Gastrocnemius medialis (tissue), 4 donors: ENCODE measurements around the gene ZNF407. TPM values are rescaled to one million over a fixed set of nuclear protein-coding genes. Genes with fewer than 3 reads are reported as not detected.

Experiments
- ATAC-seq, 2 donors: fragments of 150-250 bp; one replicate each; pipeline ENCODE4 v1.9.1; 2016
- DNase-seq, 2 donors: peaks; one replicate each; pipeline ENCODE4 v3.0.0-alpha.2; 2019
- H3K27ac ChIP-seq, 4 donors: fragments of 200-600 bp; sonication (generic); 1 replicate in 1 of 4; 2 replicates in 3 of 4; pipeline ENCODE4 v1.5.1; 2016 to 2018; ENCODE audit warnings: mild to moderate bottlenecking in 2 of 4, moderate library complexity in 1 of 4
- H3K27me3 ChIP-seq, 3 donors: fragments of 200-600 bp; sonication (generic) in 2 of 3; 1 replicate in 1 of 3; 2 replicates in 2 of 3; pipeline versions ENCODE4 v1.5.1 to v1.6.0; 2016 to 2019; ENCODE audit warnings: mild to moderate bottlenecking in 1 of 3, moderate library complexity in 1 of 3
- H3K36me3 ChIP-seq, 2 donors: fragments of 200-600 bp; sonication (generic) in 1 of 2; one replicate each; pipeline ENCODE4 v1.5.1; 2017 to 2018
- H3K4me1 ChIP-seq, 2 donors: fragments of 200-600 bp; sonication (generic) in 1 of 2; one replicate each; pipeline ENCODE4 v1.5.1; 2016 to 2017; ENCODE audit warnings: mild to moderate bottlenecking in 2 of 2
- H3K4me3 ChIP-seq, 4 donors: fragments of 200-600 bp; sonication (generic) in 3 of 4; 1 replicate in 1 of 4; 2 replicates in 3 of 4; pipeline ENCODE4 v1.5.1; 2016 to 2019; ENCODE audit warnings: mild to moderate bottlenecking in 2 of 4
- H3K9me3 ChIP-seq, 3 donors: fragments of 200-600 bp; sonication (generic) in 2 of 3; 1 replicate in 1 of 3; 2 replicates in 2 of 3; pipeline ENCODE4 v1.5.1; 2016 to 2019
- POLR2A ChIP-seq, 2 donors: fragments of 450-650 bp; IDR thresholded peaks; one replicate each; pipeline ENCODE4 v1.6.1; 2017; ENCODE audit warnings: antibody characterized with exemption in 2 of 2, mild to moderate bottlenecking in 2 of 2, moderate library complexity in 2 of 2
- in situ Hi-C, 4 donors: fragments of 200-750 bp; cut with MboI; loops; one replicate each; pipeline versions ENCODE4 v1.15.0 to v1.8.0; 2017; ENCODE audit warnings: low sequenced_read_pairs in 4 of 4
- intact Hi-C: fragments of 100-400 bp; cut with DNase I; formaldehyde crosslinking; loops from one replicate; pipeline ENCODE4 v1.15.1; 2023; ENCODE audit warnings: low total_unique reads
- total RNA-seq, 4 donors: library from RNA; depleted of rRNA; stranded (reverse); fragments of >200 nt; gene quantifications; one replicate each; pipeline versions ENCODE4 v1.1.0 to v1.2.3, GENCODE V29; 2016
- TF ChIP-seq, protein P1 (sequence below), 5 experiments: fragments of 450-650 bp in 3 of 5; fragments of 200-600 bp in 2 of 5; sonication (generic) in 2 of 5; IDR thresholded peaks in 4 of 5; conservative IDR thresholded peaks in 1 of 5; 1 replicate in 4 of 5; 2 replicates in 1 of 5; pipeline ENCODE4 v1.5.1; 2016 to 2019; ENCODE audit warnings: antibody characterized with exemption in 5 of 5, mild to moderate bottlenecking in 3 of 5, moderate library complexity in 3 of 5

The ZNF407 gene
- total RNA-seq, 4 donors from 2014 or later: 5.9 to 11.4 (median 9.2) TPM

- ATAC-seq: no peak
- Histone ChIP-seq H3K4me3 (no peak overlapping the region), H3K36me3 (no peaks in the 10 kb centered on the region), H3K9me3 (no peaks in the 10 kb centered on the region), H3K27me3 (no peaks in the 10 kb centered on the region), H3K4me1 (no peaks in the 10 kb centered on the region), H3K27ac (no peak overlapping the region)
- DNase-seq: no peak
- intact Hi-C loops (no loop called here), in situ Hi-C loops (no loop called here)
- TF ChIP-seq POLR2A (IDR thresholded peaks at IDR 0.05): no peak
- TF ChIP-seq, protein P1, sequence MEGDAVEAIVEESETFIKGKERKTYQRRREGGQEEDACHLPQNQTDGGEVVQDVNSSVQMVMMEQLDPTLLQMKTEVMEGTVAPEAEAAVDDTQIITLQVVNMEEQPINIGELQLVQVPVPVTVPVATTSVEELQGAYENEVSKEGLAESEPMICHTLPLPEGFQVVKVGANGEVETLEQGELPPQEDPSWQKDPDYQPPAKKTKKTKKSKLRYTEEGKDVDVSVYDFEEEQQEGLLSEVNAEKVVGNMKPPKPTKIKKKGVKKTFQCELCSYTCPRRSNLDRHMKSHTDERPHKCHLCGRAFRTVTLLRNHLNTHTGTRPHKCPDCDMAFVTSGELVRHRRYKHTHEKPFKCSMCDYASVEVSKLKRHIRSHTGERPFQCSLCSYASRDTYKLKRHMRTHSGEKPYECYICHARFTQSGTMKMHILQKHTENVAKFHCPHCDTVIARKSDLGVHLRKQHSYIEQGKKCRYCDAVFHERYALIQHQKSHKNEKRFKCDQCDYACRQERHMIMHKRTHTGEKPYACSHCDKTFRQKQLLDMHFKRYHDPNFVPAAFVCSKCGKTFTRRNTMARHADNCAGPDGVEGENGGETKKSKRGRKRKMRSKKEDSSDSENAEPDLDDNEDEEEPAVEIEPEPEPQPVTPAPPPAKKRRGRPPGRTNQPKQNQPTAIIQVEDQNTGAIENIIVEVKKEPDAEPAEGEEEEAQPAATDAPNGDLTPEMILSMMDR (IDR thresholded peaks at IDR 0.05 in 4 of 5, conservative IDR thresholded peaks at IDR 0.05 in 1 of 5): no peak
Observed at GRCh38 chr18:74949611-74950010, 351.9 kb downstream of the ZNF407 start.

GRCh38 chr18:74950479-74950878, 352.8 kb downstream of the ZNF407 start:
- TF ChIP-seq, protein P1 (IDR thresholded peaks at IDR 0.05 in 4 of 5, conservative IDR thresholded peaks at IDR 0.05 in 1 of 5): no peak
- no peak for TF ChIP-seq POLR2A (IDR thresholded peaks at IDR 0.05)
- H3K4me1 ChIP-seq: no peaks in the 10 kb centered on the region
- no peak overlapping the region for H3K4me3 ChIP-seq
- no peaks in the 10 kb centered on the region for H3K9me3 ChIP-seq
- ATAC-seq (no peak), DNase-seq (no peak)
- intact Hi-C loops (no loop called here), in situ Hi-C loops (no loop called here)
- H3K27ac ChIP-seq: no peak overlapping the region
- H3K36me3 ChIP-seq: no peaks in the 10 kb centered on the region
- no peaks in the 10 kb centered on the region for H3K27me3 ChIP-seq

DNA sequence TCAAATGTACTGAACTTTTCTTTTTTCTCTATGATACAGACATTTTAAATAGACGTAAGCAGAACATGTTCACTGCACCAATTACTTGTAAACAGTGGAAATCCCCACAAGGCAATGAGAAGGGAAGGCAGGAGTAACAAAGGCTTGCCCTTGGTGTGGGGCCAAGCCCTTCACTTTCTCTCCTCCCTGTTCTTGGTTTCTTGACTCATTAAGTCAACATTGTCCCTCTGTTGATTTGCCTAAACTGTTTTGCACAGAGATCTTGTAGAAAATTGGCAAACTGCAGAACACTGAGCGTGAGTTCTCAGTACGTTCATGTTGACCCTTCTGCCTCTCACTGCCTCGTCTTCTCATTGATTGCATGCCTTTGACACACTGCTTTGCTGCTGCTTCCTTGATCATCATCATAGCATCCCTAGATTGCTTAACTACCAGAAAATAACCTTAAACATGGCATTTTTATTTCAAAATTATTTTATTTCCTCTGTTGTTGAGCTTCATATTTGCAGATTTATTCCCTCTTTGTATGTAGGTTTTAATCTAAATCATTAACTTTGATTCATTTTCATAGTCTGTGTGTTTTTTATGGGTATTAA, 353.6 kb downstream of the ZNF407 start:
- no peak overlapping the region for H3K27ac ChIP-seq
- ATAC-seq (no peak), DNase-seq (no peak)

DNA sequence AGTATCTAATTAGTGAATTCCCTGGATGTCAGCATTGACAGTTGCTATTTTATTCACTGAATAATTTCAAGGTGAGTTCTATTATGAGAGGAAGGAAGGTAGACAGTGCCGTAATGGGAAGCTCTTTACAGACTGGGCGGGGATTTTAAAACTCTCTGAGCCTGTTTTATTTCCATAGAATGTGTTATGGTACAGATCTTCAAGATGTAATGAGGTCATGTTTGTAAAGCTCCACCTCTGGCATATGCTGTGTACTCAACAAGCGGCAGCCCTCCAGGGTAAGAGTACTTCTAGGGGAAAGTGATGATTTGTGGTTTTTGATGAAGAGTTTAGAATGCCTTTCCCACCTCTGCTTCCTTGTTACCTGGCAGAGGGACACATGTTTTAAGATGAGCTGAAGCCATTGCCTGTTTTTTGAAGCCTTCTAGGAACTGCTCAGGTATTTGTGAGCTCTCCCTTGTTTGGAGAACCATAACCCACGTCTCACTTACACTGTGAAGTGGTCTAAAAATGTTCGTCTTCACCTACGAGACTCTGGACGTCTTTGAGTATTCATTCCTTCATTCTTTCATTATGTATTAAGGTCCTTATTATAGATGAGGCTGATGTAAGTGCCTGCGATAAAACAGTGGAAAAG, 360.0 kb downstream of the ZNF407 start:
- no peak overlapping the region for H3K4me3 ChIP-seq
- intact Hi-C loops: no loop called here
- H3K36me3 ChIP-seq: no peaks in the 10 kb centered on the region
- H3K27me3 ChIP-seq: no peaks in the 10 kb centered on the region
- no peak overlapping the region for H3K27ac ChIP-seq
- no peak for ATAC-seq
- H3K9me3 ChIP-seq: no peaks in the 10 kb centered on the region
- no peaks in the 10 kb centered on the region for H3K4me1 ChIP-seq
- in situ Hi-C loops: no loop called here
- TF ChIP-seq, protein P1 (IDR thresholded peaks at IDR 0.05 in 4 of 5, conservative IDR thresholded peaks at IDR 0.05 in 1 of 5): no peak
- no peak for TF ChIP-seq POLR2A (IDR thresholded peaks at IDR 0.05)
- no peak for DNase-seq

More for the DNA sequence above, 353.6 kb downstream of the ZNF407 start:
- no peaks in the 10 kb centered on the region for H3K36me3 ChIP-seq
- in situ Hi-C loops: no loop called here
- H3K4me3 ChIP-seq: no peak overlapping the region
- H3K4me1 ChIP-seq: no peaks in the 10 kb centered on the region
- intact Hi-C loops: no loop called here
- no peaks in the 10 kb centered on the region for H3K9me3 ChIP-seq
- TF ChIP-seq, protein P1 (IDR thresholded peaks at IDR 0.05 in 4 of 5, conservative IDR thresholded peaks at IDR 0.05 in 1 of 5): no peak
- no peak for TF ChIP-seq POLR2A (IDR thresholded peaks at IDR 0.05)
- H3K27me3 ChIP-seq: no peaks in the 10 kb centered on the region
